Neural crest cell (in vitro differentiated cells): ENCODE data around the gene TRIM5. TPM values are rescaled to one million over a fixed set of nuclear protein-coding genes. Genes with fewer than 3 reads are reported as not detected.

Experiments used
- DNase-seq: peaks from one replicate; pipeline ENCODE4 v3.0.0; 2021; ENCODE audit warnings: low read depth, mixed read lengths, low spot score
- H3K27ac Mint-ChIP-seq: one replicate; pipeline ENCODE4 v1.8.0; 2021; ENCODE audit warnings: mild to moderate bottlenecking, mixed read lengths; ENCODE audit not compliant: unreplicated experiment
- H3K27me3 Mint-ChIP-seq: 2 replicates; pipeline ENCODE4 v1.8.0; 2021; ENCODE audit warnings: low read depth, mild to moderate bottlenecking, mixed read lengths
- H3K36me3 Mint-ChIP-seq: 2 replicates; pipeline ENCODE4 v1.8.0; 2021; ENCODE audit warnings: low read depth, mild to moderate bottlenecking, mixed read lengths
- H3K4me1 Mint-ChIP-seq: 2 replicates; pipeline ENCODE4 v1.8.0; 2021; ENCODE audit warnings: mixed read lengths
- H3K4me3 Mint-ChIP-seq: one replicate; pipeline ENCODE4 v1.8.0; 2021; ENCODE audit warnings: mild to moderate bottlenecking, mixed read lengths
- H3K9me3 Mint-ChIP-seq: 2 replicates; pipeline ENCODE4 v1.8.0; 2021; ENCODE audit warnings: mixed read lengths
- total RNA-seq: library from RNA; stranded (reverse); gene quantifications from 2 replicates; pipeline ENCODE4 v1.2.1, GENCODE V29; 2021
- TF ChIP-seq, protein P1 (sequence below): fragments of 200-600 bp; sonication (generic); conservative IDR thresholded peaks from 2 replicates; pipeline ENCODE4 v1.5.0; 2021; ENCODE audit warnings: antibody characterized with exemption, mild to moderate bottlenecking

TRIM5 gene
- total RNA-seq, 1 donor from 2014 or later = 34.0 TPM

DNA sequence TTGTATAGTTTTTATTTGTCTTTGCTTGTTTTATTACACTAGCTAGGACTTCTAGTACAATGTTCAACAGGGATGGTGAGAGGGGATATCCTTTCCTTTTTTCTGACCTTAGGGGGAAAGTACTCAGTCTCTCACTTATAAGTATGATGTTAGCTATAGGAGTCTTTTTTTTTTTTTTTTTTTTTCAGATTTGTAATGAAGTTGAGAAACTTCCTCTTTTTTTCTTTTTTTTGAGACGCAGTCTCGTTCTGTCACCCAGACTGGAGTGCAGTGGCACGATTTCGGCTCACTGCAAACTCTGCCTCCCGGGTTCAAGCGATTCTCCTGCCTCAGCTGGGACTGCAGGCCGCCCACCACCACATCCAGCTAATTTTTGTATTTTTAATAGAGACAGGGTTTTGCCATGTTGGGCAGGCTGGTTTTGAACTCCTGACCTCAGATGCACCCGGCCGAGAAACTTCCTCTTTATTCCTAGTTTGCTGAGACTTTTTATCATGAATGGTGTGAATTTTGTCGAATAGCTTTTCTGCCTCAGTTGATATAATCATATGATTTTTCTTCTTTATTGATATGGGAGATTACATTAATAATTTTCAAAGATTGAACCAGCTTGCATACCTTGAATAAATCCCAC, 15.7 kb upstream of the TRIM5 start:
- DNase-seq = no peak
- no peaks in the 10 kb centered on the region for H3K9me3 Mint-ChIP-seq
- H3K4me1 Mint-ChIP-seq = no peaks in the 10 kb centered on the region
- TF ChIP-seq, protein P1, sequence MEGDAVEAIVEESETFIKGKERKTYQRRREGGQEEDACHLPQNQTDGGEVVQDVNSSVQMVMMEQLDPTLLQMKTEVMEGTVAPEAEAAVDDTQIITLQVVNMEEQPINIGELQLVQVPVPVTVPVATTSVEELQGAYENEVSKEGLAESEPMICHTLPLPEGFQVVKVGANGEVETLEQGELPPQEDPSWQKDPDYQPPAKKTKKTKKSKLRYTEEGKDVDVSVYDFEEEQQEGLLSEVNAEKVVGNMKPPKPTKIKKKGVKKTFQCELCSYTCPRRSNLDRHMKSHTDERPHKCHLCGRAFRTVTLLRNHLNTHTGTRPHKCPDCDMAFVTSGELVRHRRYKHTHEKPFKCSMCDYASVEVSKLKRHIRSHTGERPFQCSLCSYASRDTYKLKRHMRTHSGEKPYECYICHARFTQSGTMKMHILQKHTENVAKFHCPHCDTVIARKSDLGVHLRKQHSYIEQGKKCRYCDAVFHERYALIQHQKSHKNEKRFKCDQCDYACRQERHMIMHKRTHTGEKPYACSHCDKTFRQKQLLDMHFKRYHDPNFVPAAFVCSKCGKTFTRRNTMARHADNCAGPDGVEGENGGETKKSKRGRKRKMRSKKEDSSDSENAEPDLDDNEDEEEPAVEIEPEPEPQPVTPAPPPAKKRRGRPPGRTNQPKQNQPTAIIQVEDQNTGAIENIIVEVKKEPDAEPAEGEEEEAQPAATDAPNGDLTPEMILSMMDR = no peak
- no peak overlapping the region for H3K4me3 Mint-ChIP-seq
- no peaks in the 10 kb centered on the region for H3K27me3 Mint-ChIP-seq
- no peaks in the 10 kb centered on the region for H3K36me3 Mint-ChIP-seq
- H3K27ac Mint-ChIP-seq = no peak overlapping the region

DNA sequence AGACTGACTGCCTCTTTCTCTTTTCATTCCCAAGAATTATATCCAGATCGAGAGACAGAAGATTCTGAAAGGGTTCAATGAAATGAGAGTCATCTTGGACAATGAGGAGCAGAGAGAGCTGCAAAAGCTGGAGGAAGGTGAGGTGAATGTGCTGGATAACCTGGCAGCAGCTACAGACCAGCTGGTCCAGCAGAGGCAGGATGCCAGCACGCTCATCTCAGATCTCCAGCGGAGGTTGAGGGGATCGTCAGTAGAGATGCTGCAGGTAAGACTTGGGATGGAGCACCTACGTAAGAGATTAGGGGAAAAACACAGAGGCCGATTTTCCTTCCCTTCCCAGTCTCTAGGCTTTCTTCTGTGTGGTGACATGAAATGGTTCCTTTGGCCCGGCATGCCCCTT, 13.4 kb upstream of the TRIM5 start:
- TF ChIP-seq, protein P1 = no peak
- H3K27ac Mint-ChIP-seq = no peak overlapping the region
- DNase-seq = no peak
- H3K27me3 Mint-ChIP-seq = no peaks in the 10 kb centered on the region
- H3K4me1 Mint-ChIP-seq = no peaks in the 10 kb centered on the region
- H3K9me3 Mint-ChIP-seq = no peaks in the 10 kb centered on the region
- H3K4me3 Mint-ChIP-seq = no peak overlapping the region
- no peaks in the 10 kb centered on the region for H3K36me3 Mint-ChIP-seq

DNA sequence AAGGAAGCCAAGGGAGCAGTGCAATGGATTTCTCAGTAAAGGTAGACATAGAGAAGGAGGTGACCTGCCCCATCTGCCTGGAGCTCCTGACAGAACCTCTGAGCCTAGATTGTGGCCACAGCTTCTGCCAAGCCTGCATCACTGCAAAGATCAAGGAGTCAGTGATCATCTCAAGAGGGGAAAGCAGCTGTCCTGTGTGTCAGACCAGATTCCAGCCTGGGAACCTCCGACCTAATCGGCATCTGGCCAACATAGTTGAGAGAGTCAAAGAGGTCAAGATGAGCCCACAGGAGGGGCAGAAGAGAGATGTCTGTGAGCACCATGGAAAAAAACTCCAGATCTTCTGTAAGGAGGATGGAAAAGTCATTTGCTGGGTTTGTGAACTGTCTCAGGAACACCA, 11.3 kb upstream of the TRIM5 start:
- Mint-ChIP-seq H3K36me3 (no peaks in the 10 kb centered on the region), H3K4me1 (no peaks in the 10 kb centered on the region), H3K9me3 (no peaks in the 10 kb centered on the region), H3K27me3 (no peaks in the 10 kb centered on the region), H3K27ac (no peak overlapping the region), H3K4me3 (no peak overlapping the region)
- DNase-seq = no peak
- TF ChIP-seq, protein P1 = no peak

DNA sequence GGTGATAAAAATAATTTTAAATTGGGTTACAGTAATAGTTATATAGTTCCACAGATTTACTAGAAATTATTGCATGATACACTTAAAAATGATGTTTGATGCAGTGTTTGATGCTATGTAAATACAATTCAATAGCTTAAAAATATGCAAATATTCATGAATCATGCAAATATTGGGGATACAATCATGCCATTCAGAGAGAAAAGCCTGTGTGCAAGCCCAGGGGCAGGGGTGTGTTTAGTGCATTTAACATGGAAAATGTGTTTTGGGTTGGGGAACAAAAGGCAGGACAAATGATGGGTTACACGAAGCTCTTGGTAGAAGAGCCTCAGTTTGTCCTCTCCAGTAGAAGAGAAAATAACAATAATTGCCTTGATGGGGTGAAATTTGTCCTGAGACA, 10.7 kb upstream of the TRIM5 start:
- H3K27ac Mint-ChIP-seq = no peak overlapping the region

DNA sequence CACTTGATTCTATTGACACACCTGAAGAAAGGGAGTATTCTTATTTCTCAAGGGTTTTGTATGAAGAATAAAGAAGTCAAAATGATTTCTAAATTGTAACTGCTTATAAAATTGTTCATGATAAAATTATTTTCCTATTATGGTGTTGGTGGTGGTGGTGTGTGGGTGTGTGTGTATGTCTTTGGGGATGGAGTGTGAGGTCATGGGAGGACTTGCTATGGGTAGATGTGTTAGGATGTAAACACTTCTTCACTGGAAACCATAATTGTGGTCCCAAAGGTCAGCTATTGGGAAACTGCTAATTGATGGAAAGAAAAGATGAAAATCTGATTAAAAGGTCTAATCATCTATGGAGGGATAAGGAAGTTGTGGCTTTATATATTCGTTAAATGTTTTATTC, 9.8 kb upstream of the TRIM5 start:
- no peak for DNase-seq
- Mint-ChIP-seq H3K9me3 (no peaks in the 10 kb centered on the region), H3K4me3 (no peak overlapping the region), H3K27me3 (no peaks in the 10 kb centered on the region), H3K4me1 (peaks cover 13% of the 10 kb centered on the region), H3K36me3 (no peaks in the 10 kb centered on the region), H3K27ac (no peak overlapping the region)
- TF ChIP-seq, protein P1 = no peak

More for the DNA sequence above, 10.7 kb upstream of the TRIM5 start:
- Mint-ChIP-seq H3K27me3 (no peaks in the 10 kb centered on the region), H3K4me3 (no peak overlapping the region), H3K9me3 (no peaks in the 10 kb centered on the region), H3K36me3 (no peaks in the 10 kb centered on the region), H3K4me1 (peaks cover 4% of the 10 kb centered on the region)
- TF ChIP-seq, protein P1 = no peak
- no peak for DNase-seq
